Amygdala (tissue), 56 donors: Measurements from ENCODE around the gene IGF1R.

Source experiments
- DNase-seq, 56 donors: peaks; one replicate each; lab custom pipeline; 2025; lab: John Stamatoyannopoulos, UW

The IGF1R gene

DNA sequence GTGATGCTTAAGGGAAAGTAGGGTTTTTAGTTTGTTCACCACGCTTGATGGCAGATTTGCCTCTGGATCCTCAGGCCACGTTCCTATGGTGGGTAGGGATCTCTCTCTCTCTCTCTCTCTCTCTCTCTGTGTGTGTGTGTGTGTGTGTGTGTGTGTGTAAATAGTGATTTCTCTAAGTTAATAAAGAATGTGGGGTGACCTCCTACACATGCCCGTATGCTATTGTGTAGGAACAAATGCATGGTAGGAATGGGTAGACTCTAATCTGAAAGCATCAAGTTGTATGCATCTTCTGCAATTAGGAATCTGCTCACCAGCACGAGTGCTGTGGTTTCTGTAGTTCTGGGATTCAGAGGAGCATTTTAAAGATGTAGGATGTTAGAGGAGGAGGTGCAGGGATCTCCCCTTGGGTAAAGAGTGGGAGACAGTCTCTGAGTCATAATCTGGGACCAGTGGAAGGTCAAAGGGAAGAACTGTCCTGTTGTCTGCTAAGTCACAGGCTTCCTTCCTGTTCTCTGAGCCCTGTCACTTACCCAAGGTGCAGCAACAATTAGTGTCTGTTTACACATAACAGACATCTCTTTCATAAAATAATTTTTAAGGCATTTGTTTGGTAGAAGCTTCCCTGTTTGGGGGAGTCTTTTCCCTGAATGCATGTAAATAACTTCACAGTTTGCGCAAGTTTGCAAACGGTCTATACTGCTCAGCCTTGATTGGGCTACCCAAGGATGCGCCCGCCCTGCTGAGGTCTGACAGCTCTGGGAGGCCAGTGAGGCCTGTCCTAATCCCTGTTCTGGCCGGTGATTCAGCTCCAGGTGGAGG, 139.8 kb downstream of the IGF1R start:
- DNase-seq, result no peak

DNA sequence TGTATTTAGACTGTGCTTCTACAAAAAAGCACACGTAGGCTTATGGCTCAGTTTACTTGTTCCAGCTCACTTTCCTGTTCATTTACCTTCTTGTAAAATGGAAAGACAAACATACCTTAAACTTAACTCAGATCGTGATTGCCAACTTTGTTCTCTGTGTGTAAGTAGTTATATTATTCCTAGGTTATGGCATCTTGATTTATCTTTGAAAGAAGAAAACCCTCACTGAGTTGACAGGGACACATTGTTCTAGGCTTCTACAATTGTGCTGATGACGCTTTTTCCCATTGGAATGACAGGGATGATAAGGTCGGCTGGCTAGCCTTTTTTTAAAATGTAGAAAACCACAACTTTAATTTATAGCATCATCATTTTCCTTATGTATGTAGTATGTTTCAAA, 140.7 kb downstream of the IGF1R start:
- DNase-seq, result no peak

DNA sequence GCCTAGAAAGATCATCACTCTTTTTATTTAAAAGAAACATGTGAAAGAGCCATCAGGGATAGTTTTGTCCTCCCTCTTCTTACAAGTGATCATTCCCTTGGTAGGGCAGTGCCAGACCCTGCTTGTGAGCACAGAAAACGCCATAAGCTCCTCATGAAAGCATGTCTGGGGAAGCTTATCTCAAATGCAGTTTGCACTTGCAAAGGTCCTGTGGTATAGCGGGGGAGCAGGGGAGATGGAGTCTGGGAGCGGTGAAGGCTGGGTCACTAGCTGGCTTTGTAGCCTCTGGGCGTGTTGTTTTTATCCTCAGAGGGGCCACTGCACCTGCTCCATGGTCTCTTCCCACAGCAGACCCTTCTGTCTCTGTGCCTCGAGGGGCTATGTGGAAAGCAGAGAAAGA, 141.9 kb downstream of the IGF1R start:
- no peak for DNase-seq

DNA sequence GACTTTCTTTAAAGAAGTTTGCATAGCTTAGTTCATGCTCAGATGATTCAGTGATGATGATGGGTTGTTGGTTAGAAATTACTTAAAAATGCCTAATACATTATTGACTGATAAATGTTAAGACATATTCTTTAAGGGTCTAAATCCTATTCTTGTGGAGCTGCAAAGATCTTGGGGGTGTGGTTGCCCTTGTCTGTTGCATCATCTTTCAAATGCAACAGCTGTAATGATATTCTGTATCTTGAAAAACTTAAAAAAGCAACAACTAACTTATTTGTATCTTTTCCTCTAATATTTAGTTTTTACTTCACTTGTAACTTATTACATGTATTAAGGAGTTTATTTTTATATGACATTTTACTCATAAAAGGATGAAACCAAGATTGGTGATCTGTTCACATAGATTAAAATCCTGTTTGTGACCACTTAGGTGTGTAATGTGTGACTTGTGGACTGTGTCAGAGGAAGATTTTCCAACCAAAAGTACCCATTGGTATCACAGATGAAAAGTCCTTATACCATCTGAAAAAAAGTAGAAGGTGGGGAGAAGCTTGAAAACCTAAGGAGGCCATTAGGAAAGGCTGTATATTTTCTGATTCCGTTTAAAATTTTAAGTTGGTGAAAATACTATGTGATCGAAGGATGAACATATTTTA, 142.8 kb downstream of the IGF1R start:
- no peak for DNase-seq

DNA sequence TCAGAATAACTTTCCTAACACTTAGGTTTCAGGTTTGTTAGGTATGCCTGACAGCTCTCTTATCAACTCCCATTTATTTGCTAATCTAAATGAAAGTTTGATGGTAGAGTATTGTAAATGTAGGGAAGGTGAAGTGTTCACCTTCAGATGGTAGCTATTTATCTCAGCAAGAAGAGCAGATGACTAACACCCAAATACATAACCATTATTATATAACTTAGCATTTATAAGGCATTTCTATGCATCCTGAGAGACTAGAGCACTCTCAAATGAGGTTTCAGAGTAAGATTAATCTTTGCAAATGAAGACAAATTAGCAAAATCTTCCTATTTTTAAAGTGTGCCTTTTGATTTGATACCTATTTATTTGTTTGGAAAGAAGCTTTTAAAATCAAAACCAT, 143.8 kb downstream of the IGF1R start:
- no peak for DNase-seq

DNA sequence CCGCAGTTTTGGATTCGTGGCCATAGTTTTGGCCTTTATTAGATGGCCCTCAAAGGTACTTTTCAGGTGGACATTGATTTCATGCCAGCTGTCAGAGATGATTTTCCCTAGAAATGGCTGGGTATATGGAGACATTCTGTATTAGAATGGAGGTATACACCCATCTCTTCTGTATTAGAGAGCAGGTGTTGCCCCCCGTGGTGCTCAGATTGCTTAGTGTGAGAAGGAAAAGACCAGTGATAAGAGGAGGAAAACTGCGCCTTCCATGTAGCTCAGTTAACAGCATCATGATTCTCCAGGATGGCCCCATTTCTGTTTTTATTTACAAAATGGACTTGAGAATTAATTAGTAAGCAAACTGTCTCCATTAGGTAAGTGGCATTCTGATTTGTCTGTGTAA, 145.9 kb downstream of the IGF1R start:
- DNase-seq, result no peak

DNA sequence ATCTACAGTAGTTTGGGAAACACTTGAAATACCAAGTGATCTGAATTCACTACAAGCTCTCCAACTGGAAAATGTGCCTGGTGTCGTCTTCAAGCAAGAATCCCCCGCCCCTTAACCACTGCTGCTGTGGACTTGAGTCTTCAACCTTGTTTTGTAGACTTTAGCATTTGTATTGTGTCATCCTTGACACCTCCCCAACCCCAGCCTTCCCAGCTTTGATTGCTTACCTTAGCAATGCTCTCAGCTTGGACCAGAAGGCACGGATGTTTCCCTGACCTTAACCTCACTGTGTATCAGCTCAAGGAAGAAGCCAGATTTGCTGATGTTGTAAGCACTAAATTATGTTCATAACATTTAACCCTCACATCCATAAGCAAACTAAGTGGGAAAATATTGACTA, 146.4 kb downstream of the IGF1R start:
- no peak for DNase-seq

DNA sequence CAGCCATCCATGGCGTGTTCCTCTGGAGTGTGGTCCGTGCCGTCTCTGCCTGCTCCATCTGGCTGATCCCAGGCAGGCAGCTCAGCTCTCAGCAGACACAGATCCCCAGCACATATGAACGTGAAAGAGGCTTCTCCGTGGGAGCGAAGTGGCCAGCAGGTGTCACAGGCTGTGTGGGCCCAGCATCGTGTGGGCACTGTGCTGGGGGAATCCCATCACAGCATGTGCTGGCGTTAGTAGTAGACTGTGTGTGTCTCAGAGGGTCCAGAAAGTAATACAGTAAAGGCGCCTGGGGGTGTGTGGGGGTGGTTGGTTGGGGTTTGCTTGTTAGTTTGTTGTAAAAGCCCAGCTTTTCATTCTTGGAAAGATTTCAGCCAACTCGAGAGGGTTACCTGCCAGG, 147.6 kb downstream of the IGF1R start:
- DNase-seq, result no peak

DNA sequence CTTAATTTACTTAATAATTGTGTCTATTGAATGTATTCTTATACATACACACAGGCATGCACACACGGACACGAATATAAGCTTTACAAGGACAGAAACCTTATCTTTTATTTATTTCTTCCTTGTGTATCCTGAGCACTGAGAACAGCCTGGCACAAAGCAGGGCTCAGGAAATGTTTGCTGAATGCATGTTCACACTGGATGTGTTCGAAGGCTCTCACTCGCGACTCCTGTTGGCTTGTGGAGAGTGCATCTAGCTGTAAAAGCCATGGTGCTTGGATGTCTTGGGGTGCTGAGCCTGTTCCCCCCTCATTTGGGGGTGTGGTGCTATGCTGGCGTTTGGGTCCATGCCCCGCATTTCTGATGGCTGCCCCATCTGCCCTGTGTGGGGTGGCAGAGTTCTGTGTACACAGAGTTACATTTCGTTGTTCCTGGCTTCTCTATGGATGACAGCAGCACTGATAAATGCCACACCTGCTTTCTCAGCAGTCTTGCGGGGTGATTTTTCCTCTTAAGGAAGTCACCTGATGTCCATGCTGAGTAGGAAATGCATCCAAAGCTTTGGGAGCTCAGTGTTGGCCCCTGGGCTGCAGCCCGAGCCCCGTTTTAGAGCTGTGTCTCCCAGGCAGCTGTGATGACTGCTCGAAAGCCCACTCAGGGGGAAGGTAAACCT, 148.5 kb downstream of the IGF1R start:
- no peak for DNase-seq

DNA sequence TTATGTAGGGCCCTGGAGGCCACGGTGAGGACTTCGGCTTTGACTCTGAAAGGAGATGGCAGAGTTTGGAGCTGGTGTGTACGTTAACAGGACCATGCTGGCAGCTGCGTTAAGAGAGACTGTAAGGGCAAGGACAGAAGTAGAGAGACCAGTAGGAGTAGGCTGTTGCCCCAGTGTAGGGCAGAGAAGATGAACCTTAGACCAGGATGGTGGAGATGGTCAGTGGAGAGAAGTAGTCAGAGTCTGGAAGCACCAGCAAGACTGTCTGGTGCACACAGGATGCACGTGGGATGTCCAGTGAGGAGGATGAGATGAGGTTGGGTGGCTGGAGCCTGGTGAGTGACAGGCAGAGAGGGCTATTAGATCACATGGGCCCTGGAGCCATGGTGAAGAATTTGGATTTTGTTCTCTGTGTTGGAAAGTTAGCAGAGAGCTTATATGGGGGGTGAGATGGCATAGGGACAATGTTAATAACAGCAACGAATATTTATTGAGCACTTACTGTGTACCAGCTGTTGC, 150.1 kb downstream of the IGF1R start:
- DNase-seq, result no peak

DNA sequence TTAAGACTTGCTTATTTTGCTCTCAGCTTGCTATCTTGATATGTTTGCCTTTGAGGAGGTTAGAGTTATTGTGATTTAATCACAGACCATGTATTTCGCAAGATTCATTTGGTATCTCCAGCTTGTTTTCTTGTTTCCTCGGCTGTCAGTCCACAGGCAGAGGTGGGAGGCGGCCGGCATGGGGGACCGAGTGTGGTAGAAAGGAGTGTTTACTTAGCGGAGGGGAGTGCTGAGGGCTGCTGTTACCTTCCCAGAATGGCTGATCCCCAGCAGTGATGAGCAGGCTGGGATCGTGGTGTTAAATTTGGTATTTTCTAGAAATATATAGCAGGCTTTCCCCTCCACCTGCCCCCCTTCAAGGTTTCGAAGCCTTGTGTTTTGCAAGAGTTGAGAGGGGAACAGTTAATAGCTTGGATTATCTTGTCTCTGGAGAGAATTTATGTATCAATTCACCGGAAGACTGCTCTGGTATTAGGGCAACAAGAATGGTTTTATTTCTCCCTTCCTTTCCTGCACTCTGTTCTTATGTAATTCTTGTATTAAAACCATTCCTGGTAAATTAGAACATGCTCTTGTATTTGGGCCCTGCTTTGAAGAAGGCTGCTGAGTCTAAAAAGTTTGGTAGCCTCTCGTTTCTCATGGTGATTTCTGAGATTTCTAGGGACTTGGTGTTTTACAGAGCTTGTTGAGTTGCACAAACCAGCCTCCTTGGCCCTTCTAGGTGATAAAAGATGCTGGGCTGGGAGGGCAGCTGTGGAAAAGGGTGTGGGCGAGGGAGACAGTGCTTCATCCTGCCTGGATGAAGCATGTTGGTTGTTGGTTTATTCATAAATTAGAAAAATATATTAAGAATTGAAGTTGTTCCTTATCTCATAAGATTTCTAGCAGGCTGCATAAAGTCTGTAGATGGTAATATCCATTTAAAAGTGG, 151.4 kb downstream of the IGF1R start:
- no peak for DNase-seq

DNA sequence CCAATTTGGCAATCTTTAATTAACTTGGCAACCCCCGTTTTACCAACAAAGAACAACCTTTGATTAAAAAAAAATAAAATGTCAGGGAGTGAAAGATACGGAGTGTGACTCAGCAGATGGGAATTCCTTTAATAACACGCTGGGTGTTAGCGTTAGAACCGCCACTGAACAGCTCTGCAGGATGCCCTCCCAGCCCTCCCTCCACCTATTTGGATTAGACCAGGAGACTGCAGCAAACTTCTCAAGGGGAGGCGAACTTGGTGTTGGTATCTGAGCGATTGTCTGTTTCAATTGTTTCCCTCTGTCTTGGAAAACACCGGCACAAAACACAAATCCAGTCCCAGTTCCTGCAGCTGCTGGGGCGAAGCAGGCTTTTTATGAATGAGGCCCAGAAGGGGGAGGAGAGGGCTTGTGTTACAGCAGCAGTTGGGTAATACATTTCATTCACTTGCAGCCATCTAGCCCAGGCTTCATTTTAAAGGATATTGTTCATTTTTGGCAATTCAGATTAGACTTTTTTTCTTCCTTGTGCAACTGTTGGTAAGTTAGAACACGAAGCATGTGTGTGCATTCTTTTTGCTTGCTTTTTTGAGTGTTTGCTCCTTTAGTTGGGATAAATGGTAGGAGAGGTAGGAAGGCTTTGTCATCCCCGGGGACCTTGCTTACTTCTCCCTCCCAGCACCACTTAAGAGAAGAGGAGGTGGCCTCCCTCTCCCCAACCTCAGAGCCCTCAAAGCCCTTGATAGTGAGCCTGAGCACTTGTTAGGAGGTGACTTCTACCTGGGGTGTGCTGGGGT, 152.3 kb downstream of the IGF1R start:
- peak in 54 of 56 donors; percentile 16 to 89 (median 58) for DNase-seq

DNA sequence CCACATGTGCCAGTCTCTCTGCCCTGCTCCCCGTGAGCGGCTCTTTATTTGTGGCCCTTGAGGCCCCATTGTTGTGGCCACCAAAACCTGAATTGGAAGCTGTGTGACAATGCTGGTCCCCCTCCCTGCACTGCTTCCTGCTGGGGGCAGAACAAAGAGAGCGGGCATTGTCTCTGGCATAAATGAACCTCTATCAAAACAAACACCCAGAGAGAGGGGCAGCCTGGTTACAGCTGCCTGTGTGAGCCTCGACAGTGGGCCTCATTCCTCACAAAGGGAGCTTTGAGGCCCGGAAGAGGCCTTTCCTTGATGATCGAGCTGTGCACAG, 152.9 kb downstream of the IGF1R start:
- peak in 55 of 56 donors; percentile 8 to 94 (median 77) for DNase-seq

DNA sequence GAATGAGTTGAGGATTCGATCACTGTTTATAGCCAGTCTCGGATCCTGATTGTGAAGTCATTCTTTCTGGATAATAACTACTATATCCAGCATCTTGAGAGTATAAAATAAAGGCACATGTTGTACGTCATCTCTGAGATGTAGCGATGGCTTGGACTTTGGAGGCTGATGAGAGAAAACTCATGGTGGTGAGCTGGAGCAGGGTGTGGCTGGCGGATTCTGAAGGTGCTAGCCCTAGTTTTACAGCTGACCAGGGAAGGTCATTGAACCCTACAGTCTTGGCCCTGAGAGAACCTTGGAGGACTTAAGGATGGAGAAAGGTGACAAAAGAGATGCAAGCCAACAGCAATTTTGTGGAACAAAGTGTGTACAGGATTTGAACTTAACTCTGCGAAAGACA, 153.8 kb downstream of the IGF1R start:
- no peak for DNase-seq

DNA sequence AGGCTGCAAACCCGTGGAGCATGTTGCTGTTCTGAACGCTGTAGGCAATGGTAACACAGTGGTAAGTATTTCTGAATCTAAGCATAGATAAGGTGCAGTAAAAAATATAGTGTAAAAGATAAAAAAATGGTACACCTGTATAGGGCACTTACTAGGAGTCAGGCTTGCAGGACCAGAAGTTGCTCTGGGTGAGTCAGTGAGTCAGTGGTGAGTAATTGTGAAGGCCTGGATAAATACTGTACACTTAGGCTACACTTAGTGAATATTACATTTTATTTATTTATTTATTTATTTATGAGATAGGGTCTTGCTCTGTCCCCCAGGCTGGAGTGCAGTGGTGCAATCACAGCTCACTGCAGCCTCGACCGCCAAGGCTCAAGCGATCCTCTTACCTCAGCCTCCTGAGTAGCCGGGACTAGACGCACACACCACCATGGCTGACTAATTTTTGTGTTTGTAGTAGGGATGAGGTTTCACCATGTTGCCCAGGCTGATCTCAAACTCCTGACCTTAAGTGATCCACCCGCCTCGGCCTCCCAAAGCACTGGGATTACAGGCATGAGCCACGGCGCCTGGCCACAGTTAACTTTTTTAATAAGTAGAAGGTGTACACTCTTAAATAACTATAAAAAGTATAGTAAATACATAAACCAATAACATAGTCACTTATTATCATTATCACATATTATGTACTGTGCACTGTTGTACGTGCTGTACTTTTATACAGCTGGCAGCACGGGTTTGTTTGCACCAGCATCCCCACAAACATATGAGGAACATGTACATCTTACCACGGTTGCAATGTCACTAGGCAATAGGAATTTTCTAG, 155.1 kb downstream of the IGF1R start:
- no peak for DNase-seq

DNA sequence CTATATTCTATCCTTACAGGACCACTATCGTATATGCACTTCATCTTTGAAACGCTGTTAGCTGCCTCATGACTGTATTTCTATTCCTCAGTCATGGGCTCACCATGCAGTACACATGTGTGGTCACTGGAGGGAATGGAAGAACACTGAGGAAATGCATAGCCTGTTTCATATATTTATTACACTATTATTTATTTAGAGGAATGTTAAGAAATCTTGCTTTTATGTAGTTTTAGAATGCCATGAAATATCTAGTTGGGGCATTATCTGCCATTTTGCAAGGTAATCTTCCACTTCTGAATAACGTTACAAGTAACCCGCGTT, 155.7 kb downstream of the IGF1R start:
- no peak for DNase-seq

DNA sequence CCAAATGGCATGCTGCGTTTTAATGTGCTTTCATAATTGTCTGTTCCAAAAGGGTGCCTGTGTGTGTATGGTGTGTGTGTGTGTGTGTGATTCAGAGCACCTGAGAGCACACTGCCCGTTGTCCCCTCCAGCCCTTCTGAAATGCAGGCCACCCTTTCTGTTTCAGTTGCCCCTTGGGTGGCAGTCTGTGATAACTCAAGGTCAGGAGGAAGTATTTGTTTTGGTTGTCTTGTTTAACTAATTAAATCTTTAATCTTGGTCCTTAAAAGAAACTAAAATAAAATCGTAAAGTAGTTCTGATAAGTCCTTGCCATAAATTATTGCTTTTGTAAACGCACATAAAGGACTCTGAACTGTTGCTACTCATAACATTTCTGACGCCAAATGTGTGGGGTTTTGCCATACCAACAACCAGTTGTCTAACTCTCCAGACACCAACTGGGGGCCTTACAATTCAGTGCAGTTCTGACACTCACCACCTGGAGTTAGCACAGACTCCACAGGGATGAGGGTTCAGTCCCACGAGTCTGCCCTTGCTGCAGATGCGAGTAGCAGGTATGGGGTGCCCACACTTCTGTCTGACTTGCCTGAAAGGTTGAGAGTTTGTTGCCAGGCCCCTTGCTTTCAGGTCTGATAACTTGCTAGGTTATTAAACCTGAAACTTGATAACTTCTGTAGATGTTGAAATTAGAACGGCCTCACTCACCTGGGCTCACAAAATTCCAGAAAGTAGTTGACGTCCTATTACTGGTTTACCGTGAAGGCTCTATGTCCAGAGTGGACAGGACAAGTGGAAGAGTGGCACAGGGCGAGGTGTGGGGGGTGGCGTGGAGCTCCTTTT, 157.3 kb downstream of the IGF1R start:
- DNase-seq, result no peak

DNA sequence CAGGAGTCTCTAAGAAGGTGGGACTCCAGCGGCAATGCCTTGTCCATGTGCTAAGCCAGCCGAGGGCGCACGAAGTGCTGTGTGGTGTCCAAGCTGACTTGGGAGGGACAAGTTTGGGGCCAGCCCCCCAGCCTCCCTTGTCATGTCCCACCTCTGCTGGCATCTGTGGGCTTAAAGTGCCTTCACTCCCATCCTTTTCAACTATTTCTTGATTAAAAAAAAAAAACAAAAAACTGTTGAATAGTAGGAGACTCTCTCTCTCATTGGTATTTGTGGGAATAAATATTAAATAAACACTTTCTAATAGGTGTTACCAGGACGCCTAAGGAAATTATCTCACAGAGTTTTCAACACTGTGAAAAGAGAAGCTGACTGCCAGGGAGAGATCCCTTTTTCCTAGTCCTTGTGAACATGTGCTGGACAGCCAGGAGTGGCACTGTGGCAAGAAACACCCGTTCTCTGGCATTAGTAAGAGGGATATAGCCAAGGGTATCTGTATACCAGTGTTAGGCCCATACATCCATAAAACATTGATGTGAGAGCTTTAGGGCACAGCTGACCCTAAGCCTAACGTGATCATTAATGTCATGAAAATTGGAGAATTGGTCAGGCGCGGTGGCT, 158.0 kb downstream of the IGF1R start:
- no peak for DNase-seq
